ENCODE data around the gene MAP3K15.

- TF ChIP-seq CTCF (IDR thresholded peaks at IDR 0.05; ENCODE audit: poor library complexity) (no peak), EZH2phosphoT487 (IDR thresholded peaks at IDR 0.05; ENCODE audit: low read depth, severe bottlenecking, unreplicated experiment) (no peak), EZH2 (IDR thresholded peaks at IDR 0.05; ENCODE audit: borderline replicate concordance) (no peak)
Measured at GRCh38 chrX:19554786-19555185, 39.5 kb upstream of the MAP3K15 start.
